Neural cell (in vitro differentiated cells): ENCODE measurements around the gene ATXN2L.

ENCODE experiments used
- CTCF ChIP-seq: fragments of 450-650 bp; IDR thresholded peaks from 2 replicates; pipeline ENCODE4 v1.5.1; 2014; ENCODE audit warnings: antibody characterized with exemption, mild to moderate bottlenecking, moderate library complexity; ENCODE audit not compliant: poor library complexity, severe bottlenecking
- EP300 ChIP-seq: fragments of 450-650 bp; conservative IDR thresholded peaks from 2 replicates; pipeline ENCODE4 v1.6.1; 2014; ENCODE audit warnings: antibody characterized with exemption, mild to moderate bottlenecking, moderate library complexity; ENCODE audit not compliant: poor library complexity, severe bottlenecking
- EZH2 ChIP-seq: fragments of 200-600, 300-800 bp; shearing (Covaris generic), sonication (generic); IDR thresholded peaks from 2 replicates; pipeline ENCODE4 v1.6.1; 2014; ENCODE audit warnings: antibody characterized with exemption, low read length, borderline replicate concordance, mild to moderate bottlenecking; ENCODE audit not compliant: insufficient read depth, poor library complexity, severe bottlenecking
- REST ChIP-seq: IDR thresholded peaks from 2 replicates; pipeline ENCODE4 v1.6.1; 2012; ENCODE audit warnings: borderline replicate concordance
- SMC3 ChIP-seq: fragments of 450-650 bp; conservative IDR thresholded peaks from 2 replicates; pipeline ENCODE4 v1.6.1; 2014; ENCODE audit warnings: antibody characterized with exemption, mild to moderate bottlenecking, moderate library complexity; ENCODE audit not compliant: poor library complexity

GRCh38 chr16:28859326-28859725, 36.5 kb downstream of the ATXN2L start:
- no peak for TF ChIP-seq SMC3
- no peak for TF ChIP-seq CTCF
- TF ChIP-seq EP300 = no peak
- TF ChIP-seq EZH2 = no peak
- no peak for TF ChIP-seq REST
